GM12892 (cell line): ENCODE measurements around the gene CD82.

ENCODE experiments used
- POLR2A ChIP-seq: IDR thresholded peaks from 2 replicates; pipeline ENCODE4 v1.6.1; 2011; ENCODE audit warnings: low read depth, low read length, control low read depth
- POLR2AphosphoS5 ChIP-seq: IDR thresholded peaks from 2 replicates; pipeline ENCODE4 v1.6.1; 2011; ENCODE audit warnings: low read depth, low read length, control low read depth
- TAF1 ChIP-seq: IDR thresholded peaks from 2 replicates; pipeline ENCODE4 v1.6.1; 2011; ENCODE audit warnings: low read depth, mild to moderate bottlenecking, control low read depth, low read length, borderline replicate concordance

GRCh38 chr11:44627165-44627789 is 61.8 kb downstream of the CD82 start:
- TF ChIP-seq TAF1 (no peak), POLR2A (no peak), POLR2AphosphoS5 (no peak)
